Caco-2 (cell line): ENCODE measurements around the gene TTC36. TPM values are rescaled to one million over a fixed set of nuclear protein-coding genes. Genes with fewer than 3 reads are reported as not detected.

Source experiments
- BruUV-seq: library from RNA; stranded (reverse); fragments of 400-500 nt; replicated peaks from 2 replicates; lab custom pipeline; 2021; lab: Mats Ljungman, UMichigan
- CTCF ChIA-PET: fragments of 300-600 bp; sonication (Branson Sonifier 250); formaldehyde crosslinking; loops from one replicate; lab custom pipeline; 2022; ENCODE audit warnings: antibody characterized with exemption; lab: Charles Lee
- POLR2A ChIA-PET: fragments of 300-600 bp; sonication (Branson Sonifier 250); formaldehyde crosslinking; loops from one replicate; lab custom pipeline; 2022; ENCODE audit warnings: antibody characterized with exemption; lab: Charles Lee
- DNase-seq, 2 experiments: peaks; one replicate each; pipeline versions ENCODE4 v3.0.0 to v3.0.0-alpha.2; 2020 to 2022
- H3K27me3 ChIP-seq: replicated peaks from 2 replicates; pipeline ENCODE4 v1.6.0; 2011; ENCODE audit warnings: low read length; ENCODE audit not compliant: control insufficient read depth, insufficient read depth
- H3K36me3 ChIP-seq: 2 replicates; pipeline ENCODE4 v1.5.1; 2011; ENCODE audit warnings: low read length; ENCODE audit not compliant: control insufficient read depth, insufficient read depth
- H3K4me1 ChIP-seq: fragments of 250-450 bp; sonication (Bioruptor Pico); 2 replicates; pipeline ENCODE4 v1.5.1; 2020; ENCODE audit warnings: mild to moderate bottlenecking
- H3K4me3 ChIP-seq: 2 replicates; pipeline ENCODE4 v1.5.1; 2011; ENCODE audit warnings: low read depth, mild to moderate bottlenecking, control low read depth, low read length
- H3K9me3 ChIP-seq: fragments of 250-450 bp; sonication (Bioruptor Pico); 2 replicates; pipeline ENCODE4 v1.5.1; 2020; ENCODE audit warnings: mild to moderate bottlenecking, moderate library complexity
- H3K27ac Mint-ChIP-seq: one replicate; pipeline ENCODE4 v1.8.0; 2022; ENCODE audit warnings: mixed read lengths; ENCODE audit not compliant: unreplicated experiment
- H3K27me3 Mint-ChIP-seq: one replicate; pipeline ENCODE4 v1.8.0; 2022; ENCODE audit warnings: mixed read lengths; ENCODE audit not compliant: insufficient read depth, unreplicated experiment
- H3K36me3 Mint-ChIP-seq: one replicate; pipeline ENCODE4 v1.8.0; 2022; ENCODE audit warnings: mild to moderate bottlenecking, mixed read lengths; ENCODE audit not compliant: insufficient read depth, unreplicated experiment
- H3K4me1 Mint-ChIP-seq: one replicate; pipeline ENCODE4 v1.8.0; 2022; ENCODE audit warnings: low read depth, mixed read lengths; ENCODE audit not compliant: unreplicated experiment
- H3K4me3 Mint-ChIP-seq: one replicate; pipeline ENCODE4 v1.8.0; 2022; ENCODE audit warnings: mild to moderate bottlenecking, moderate library complexity, mixed read lengths; ENCODE audit not compliant: unreplicated experiment
- H3K9me3 Mint-ChIP-seq: one replicate; pipeline ENCODE4 v1.8.0; 2022; ENCODE audit warnings: mixed read lengths; ENCODE audit not compliant: unreplicated experiment
- intact Hi-C: fragments of 100-400 bp; cut with micrococcal nuclease; formaldehyde crosslinking; loops from one replicate; pipeline ENCODE4 v1.10.0; 2022; ENCODE audit not compliant: unreplicated experiment
- total RNA-seq: library from RNA; stranded (reverse); gene quantifications from 2 replicates; pipeline ENCODE4 v1.2.3, GENCODE V29; 2022
- TF ChIP-seq, protein P1 (sequence below), 2 experiments: fragments of 200-600 bp in 1 of 2; IDR thresholded peaks; 1 replicate in 1 of 2; 2 replicates in 1 of 2; pipeline versions ENCODE4 v1.5.1 to v1.8.0; 2011 to 2022; ENCODE audit warnings: antibody characterized with exemption in 1 of 2, control low read depth in 1 of 2, inconsistent platforms in 1 of 2, low read depth in 1 of 2, low read length in 1 of 2, mild to moderate bottlenecking in 1 of 2, moderate library complexity in 1 of 2; ENCODE audit not compliant: insufficient read depth in 1 of 2, severe bottlenecking in 1 of 2, unreplicated experiment in 1 of 2

The TTC36 gene
- total RNA-seq, 1 experiment from 2014 or later = 3.3 TPM

DNA sequence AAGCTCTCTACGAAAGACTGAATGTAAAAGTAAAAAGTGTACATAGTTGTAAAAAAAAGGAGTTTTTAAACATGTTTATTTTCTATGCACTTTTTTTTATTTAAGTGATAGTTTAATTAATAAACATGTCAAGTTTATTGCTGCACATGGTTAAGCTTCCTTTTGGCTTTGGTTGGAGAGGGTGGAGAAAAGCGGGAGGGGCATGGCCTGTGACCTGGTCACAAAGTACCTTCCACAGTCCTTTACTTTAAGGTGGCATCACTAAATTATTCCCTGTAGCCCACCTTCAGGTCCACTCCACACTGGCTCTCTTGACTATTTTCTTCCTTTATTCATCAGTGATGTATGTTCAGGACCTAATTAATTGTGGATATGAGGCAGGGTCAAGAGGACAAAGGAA, 586 bp upstream of the TTC36 start:
- intact Hi-C loops = no loop called here
- Histone ChIP-seq H3K9me3 (no peaks in the 10 kb centered on the region), H3K36me3 (peaks cover 4% of the 10 kb centered on the region; the same call in 1 of the 2 replicates), H3K27me3 (no peaks in the 10 kb centered on the region), H3K4me3 (no peak overlapping the region), H3K4me1 (peaks cover 17% of the 10 kb centered on the region)
- CTCF ChIA-PET = interaction anchor here (1.1 kb wide), 1 partner anchor 14 kb away, joined by 3 read pairs; no protein-coding TSS in a partner anchor
- Mint-ChIP-seq H3K9me3 (no peaks in the 10 kb centered on the region), H3K36me3 (peaks cover 61% of the 10 kb centered on the region), H3K4me3 (no peak overlapping the region), H3K27me3 (no peaks in the 10 kb centered on the region), H3K27ac (no peak overlapping the region), H3K4me1 (peaks cover 19% of the 10 kb centered on the region)
- POLR2A ChIA-PET = interaction anchor here (0.9 kb wide), 1 partner anchor 16 kb away, joined by 4 read pairs; no protein-coding TSS in a partner anchor
- no TSS peak for BruUV-seq
- TF ChIP-seq, protein P1, sequence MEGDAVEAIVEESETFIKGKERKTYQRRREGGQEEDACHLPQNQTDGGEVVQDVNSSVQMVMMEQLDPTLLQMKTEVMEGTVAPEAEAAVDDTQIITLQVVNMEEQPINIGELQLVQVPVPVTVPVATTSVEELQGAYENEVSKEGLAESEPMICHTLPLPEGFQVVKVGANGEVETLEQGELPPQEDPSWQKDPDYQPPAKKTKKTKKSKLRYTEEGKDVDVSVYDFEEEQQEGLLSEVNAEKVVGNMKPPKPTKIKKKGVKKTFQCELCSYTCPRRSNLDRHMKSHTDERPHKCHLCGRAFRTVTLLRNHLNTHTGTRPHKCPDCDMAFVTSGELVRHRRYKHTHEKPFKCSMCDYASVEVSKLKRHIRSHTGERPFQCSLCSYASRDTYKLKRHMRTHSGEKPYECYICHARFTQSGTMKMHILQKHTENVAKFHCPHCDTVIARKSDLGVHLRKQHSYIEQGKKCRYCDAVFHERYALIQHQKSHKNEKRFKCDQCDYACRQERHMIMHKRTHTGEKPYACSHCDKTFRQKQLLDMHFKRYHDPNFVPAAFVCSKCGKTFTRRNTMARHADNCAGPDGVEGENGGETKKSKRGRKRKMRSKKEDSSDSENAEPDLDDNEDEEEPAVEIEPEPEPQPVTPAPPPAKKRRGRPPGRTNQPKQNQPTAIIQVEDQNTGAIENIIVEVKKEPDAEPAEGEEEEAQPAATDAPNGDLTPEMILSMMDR (IDR thresholded peaks at IDR 0.05; ENCODE audit: insufficient read depth in 1 of 2, low read depth in 1 of 2, low read length in 1 of 2, severe bottlenecking in 1 of 2, unreplicated experiment in 1 of 2) = no peak
- no peak for DNase-seq

DNA sequence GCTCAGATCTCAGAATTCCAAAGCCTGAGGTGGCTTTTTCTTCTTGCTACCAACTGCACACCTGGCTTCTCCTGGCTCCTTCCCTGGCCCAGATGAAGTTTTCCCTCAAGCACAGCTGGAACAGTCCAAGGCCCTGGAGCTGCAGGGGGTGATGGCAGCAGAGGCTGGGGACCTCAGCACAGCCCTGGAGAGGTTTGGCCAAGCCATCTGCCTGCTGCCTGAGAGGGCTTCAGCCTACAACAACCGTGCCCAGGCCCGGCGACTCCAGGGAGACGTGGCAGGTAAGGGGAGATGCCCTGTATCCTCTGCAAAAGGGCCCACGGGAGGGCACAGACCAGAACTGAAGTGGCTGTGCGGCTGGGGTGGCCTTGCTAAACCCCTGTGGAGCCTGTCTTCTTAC, 1.2 kb downstream of the TTC36 start:
- Histone ChIP-seq H3K27me3 (no peaks in the 10 kb centered on the region), H3K9me3 (no peaks in the 10 kb centered on the region), H3K36me3 (peaks cover 5% of the 10 kb centered on the region), H3K4me1 (peaks cover 26% of the 10 kb centered on the region), H3K4me3 (no peak overlapping the region)
- intact Hi-C loops = no loop called here
- POLR2A ChIA-PET = no interaction called here
- Mint-ChIP-seq H3K27ac (no peak overlapping the region), H3K4me1 (peaks cover 19% of the 10 kb centered on the region), H3K4me3 (no peak overlapping the region), H3K36me3 (peaks cover 44% of the 10 kb centered on the region), H3K27me3 (no peaks in the 10 kb centered on the region), H3K9me3 (no peaks in the 10 kb centered on the region)
- TF ChIP-seq, protein P1 (IDR thresholded peaks at IDR 0.05; ENCODE audit: insufficient read depth in 1 of 2, low read depth in 1 of 2, low read length in 1 of 2, severe bottlenecking in 1 of 2, unreplicated experiment in 1 of 2) = no peak
- no TSS peak for BruUV-seq
- CTCF ChIA-PET = interaction anchor here (1.1 kb wide), 1 partner anchor 39 kb away, joined by 3 read pairs; no protein-coding TSS in a partner anchor
- no peak for DNase-seq

DNA sequence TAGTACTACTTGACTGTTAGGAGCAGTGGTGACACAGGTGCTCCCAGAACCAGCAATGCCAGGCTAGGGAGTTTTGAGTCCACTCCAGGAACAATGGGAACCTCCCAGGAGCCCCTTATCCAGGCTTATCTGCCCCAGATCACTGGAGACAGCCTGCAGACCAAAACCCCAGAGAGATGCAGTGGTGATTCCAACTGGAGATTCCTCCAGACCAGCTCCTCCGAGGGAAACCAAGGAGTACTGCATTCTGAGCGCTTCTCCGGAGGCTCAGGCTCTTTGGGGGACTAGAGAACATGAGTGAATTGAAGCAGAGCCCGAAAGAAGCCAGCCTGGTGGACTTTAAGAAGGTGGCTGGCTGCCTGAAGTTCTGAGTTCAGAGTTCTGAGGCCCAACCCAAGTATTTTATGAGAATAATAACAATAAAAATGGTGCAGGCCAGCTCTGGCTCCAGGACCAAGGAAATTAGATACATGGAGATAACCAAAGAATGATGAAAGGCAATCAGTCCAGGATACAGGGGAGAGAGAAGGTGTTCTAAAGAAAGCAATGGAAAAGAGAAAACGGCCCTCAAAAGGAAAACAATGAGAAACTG, 2.4 kb downstream of the TTC36 start:
- intact Hi-C loops = loop anchor here (1.0 to 2.0 kb wide), 2 partner anchors 19 to 37 kb away; no protein-coding TSS in a partner anchor
- H3K4me3 ChIP-seq = peak overlapping the region; percentile 57
- BruUV-seq = no TSS peak
- peaks cover 6% of the 10 kb centered on the region for H3K36me3 ChIP-seq
- H3K4me3 Mint-ChIP-seq = peak overlapping the region; percentile 98
- H3K9me3 ChIP-seq = no peaks in the 10 kb centered on the region
- no peaks in the 10 kb centered on the region for H3K9me3 Mint-ChIP-seq
- peak overlapping the region; percentile 43 for H3K27ac Mint-ChIP-seq
- H3K27me3 Mint-ChIP-seq = no peaks in the 10 kb centered on the region
- H3K36me3 Mint-ChIP-seq = peaks cover 33% of the 10 kb centered on the region
- no peak for DNase-seq
- TF ChIP-seq, protein P1 (IDR thresholded peaks at IDR 0.05; ENCODE audit: insufficient read depth in 1 of 2, low read depth in 1 of 2, low read length in 1 of 2, severe bottlenecking in 1 of 2, unreplicated experiment in 1 of 2) = no peak
- peaks cover 37% of the 10 kb centered on the region for H3K4me1 ChIP-seq
- ChIA-PET POLR2A (no interaction called here), CTCF (interaction anchor here (0.8 to 1.1 kb wide), 2 partner anchors 38 to 331 kb away, joined by 3 read pairs; no protein-coding TSS in a partner anchor)
- H3K27me3 ChIP-seq = no peaks in the 10 kb centered on the region
- H3K4me1 Mint-ChIP-seq = peaks cover 27% of the 10 kb centered on the region
